HEK293T (cell line): Measurements from ENCODE around the gene PLOD2.

Experiments
- CTCF ChIA-PET: fragments of 350-600 bp; formaldehyde crosslinking; extraction: SDS; loops from one replicate; lab custom pipeline; 2021; ENCODE audit warnings: antibody characterized with exemption, inconsistent platforms; lab: Yijun Ruan, JAX
- POLR2A ChIA-PET: fragments of 350-600 bp; formaldehyde crosslinking; extraction: SDS; loops from one replicate; lab custom pipeline; 2020; ENCODE audit warnings: antibody characterized with exemption, inconsistent platforms; lab: Yijun Ruan, JAX
- DNase-seq: peaks from one replicate; pipeline ENCODE4 v3.0.0; 2012; ENCODE audit warnings: mixed read lengths; ENCODE audit errors: extremely low spot score
- ARNT ChIP-seq: fragments of 450-650 bp; IDR thresholded peaks from 2 replicates; pipeline ENCODE4 v1.6.1; 2017; ENCODE audit warnings: mild to moderate bottlenecking
- BHLHE40 ChIP-seq: fragments of 450-650 bp; IDR thresholded peaks from 2 replicates; pipeline ENCODE4 v1.6.1; 2016; ENCODE audit warnings: mild to moderate bottlenecking, moderate library complexity, borderline replicate concordance
- CTBP1 ChIP-seq: fragments of 450-650 bp; IDR thresholded peaks from 2 replicates; pipeline ENCODE4 v1.6.1; 2016; ENCODE audit warnings: borderline replicate concordance
- ELF4 ChIP-seq: fragments of 450-650 bp; IDR thresholded peaks from 2 replicates; pipeline ENCODE4 v1.6.1; 2017; ENCODE audit warnings: antibody characterized with exemption
- FOXA1 ChIP-seq: fragments of 450-650 bp; IDR thresholded peaks from 2 replicates; pipeline ENCODE4 v1.6.1; 2016; ENCODE audit warnings: mild to moderate bottlenecking
- FOXK2 ChIP-seq: fragments of 450-650 bp; IDR thresholded peaks from 2 replicates; pipeline ENCODE4 v1.6.1; 2016; ENCODE audit warnings: mild to moderate bottlenecking
- FOXM1 ChIP-seq: fragments of 450-650 bp; IDR thresholded peaks from 2 replicates; pipeline ENCODE4 v1.6.1; 2017; ENCODE audit warnings: mild to moderate bottlenecking, borderline replicate concordance
- HDGF ChIP-seq: fragments of 450-650 bp; IDR thresholded peaks from 2 replicates; pipeline ENCODE4 v1.6.1; 2017; ENCODE audit warnings: antibody characterized with exemption, borderline replicate concordance
- L3MBTL2 ChIP-seq: fragments of 450-650 bp; conservative IDR thresholded peaks from 2 replicates; pipeline ENCODE4 v1.6.1; 2016; ENCODE audit warnings: mild to moderate bottlenecking
- LEF1 ChIP-seq: fragments of 450-650 bp; IDR thresholded peaks from 2 replicates; pipeline ENCODE4 v1.6.1; 2017; ENCODE audit warnings: mild to moderate bottlenecking, borderline replicate concordance
- NFRKB ChIP-seq: fragments of 450-650 bp; IDR thresholded peaks from 2 replicates; pipeline ENCODE4 v1.6.1; 2016; ENCODE audit warnings: mild to moderate bottlenecking, moderate library complexity
- SP1 ChIP-seq: fragments of 450-650 bp; IDR thresholded peaks from 2 replicates; pipeline ENCODE4 v1.6.1; 2017
- SUZ12 ChIP-seq: fragments of 450-650 bp; IDR thresholded peaks from 2 replicates; pipeline ENCODE4 v1.6.1; 2016; ENCODE audit warnings: mild to moderate bottlenecking
- TARDBP ChIP-seq: fragments of 450-650 bp; IDR thresholded peaks from 2 replicates; pipeline ENCODE4 v1.6.1; 2016
- ZNF384 ChIP-seq: fragments of 450-650 bp; IDR thresholded peaks from 2 replicates; pipeline ENCODE4 v1.6.1; 2016
- TF ChIP-seq, protein P1 (sequence below): fragments of 450-650 bp; IDR thresholded peaks from 2 replicates; pipeline ENCODE4 v1.6.1; 2016

PLOD2 gene

DNA sequence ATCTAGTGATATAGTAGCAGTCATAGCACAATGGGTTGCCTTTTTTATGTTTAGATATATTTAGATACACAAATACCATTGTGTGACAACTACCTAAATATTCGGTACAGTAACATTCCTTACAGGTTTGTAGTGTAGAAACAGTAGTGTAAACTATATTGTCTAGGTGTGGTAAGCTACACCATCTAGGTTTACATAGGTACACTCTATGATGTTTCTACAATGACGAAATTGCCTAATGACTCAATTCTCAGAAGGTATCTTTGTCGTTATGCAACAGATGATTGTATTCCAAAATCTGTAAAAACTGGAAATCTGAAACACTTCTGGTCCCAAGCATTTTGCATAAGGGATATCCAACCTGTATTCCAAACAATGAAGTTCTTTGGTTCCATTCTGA lies 24.3 kb downstream of the PLOD2 start:
- TF ChIP-seq NFRKB (no peak), LEF1 (no peak)
- ChIA-PET POLR2A (no interaction called here), CTCF (no interaction called here)
- DNase-seq, result no peak

DNA sequence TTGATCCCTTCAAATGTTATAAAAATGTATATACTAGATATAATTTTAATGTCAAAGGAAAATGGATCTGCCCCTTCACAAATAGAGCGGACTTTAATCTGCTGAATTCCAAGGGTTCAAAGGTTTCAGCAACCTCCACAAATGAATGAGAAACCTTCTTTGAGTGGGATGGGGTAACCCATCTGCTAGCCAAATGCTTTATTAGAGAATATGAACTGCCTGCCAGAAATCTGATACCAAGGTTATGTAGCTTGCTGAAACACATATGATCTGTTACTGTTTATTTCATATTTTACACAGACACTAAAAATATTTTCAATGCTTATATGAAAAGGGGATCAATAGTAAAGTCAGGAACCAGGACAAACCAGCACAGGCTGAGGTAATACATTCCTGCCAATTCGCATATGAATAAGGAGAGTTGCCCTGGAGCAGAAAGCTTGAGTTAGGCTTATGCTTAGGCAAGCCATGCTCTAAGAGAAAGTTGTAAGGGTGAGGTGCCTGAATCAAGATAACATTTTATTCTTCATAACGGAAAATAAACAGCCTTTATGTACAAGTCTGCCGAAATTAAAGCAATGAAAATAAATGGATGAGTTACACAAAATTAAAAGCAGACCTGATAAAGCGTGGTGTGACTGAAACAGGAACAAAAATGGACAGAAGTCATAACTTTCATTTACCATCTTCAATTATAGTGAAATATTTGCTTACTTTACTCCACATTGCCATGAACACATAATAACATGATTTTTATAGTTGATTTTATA lies 26.5 kb downstream of the PLOD2 start:
- ChIA-PET CTCF (no interaction called here), POLR2A (no interaction called here)
- TF ChIP-seq SUZ12, result no peak
- no peak for TF ChIP-seq ARNT
- TF ChIP-seq, protein P1, sequence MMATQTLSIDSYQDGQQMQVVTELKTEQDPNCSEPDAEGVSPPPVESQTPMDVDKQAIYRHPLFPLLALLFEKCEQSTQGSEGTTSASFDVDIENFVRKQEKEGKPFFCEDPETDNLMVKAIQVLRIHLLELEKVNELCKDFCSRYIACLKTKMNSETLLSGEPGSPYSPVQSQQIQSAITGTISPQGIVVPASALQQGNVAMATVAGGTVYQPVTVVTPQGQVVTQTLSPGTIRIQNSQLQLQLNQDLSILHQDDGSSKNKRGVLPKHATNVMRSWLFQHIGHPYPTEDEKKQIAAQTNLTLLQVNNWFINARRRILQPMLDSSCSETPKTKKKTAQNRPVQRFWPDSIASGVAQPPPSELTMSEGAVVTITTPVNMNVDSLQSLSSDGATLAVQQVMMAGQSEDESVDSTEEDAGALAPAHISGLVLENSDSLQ, result no peak
- no peak for TF ChIP-seq LEF1
- TF ChIP-seq HDGF, result no peak
- no peak for TF ChIP-seq FOXA1
- TF ChIP-seq TARDBP, result no peak
- no peak for TF ChIP-seq NFRKB
- TF ChIP-seq ZNF384, result no peak
- no peak for DNase-seq

DNA sequence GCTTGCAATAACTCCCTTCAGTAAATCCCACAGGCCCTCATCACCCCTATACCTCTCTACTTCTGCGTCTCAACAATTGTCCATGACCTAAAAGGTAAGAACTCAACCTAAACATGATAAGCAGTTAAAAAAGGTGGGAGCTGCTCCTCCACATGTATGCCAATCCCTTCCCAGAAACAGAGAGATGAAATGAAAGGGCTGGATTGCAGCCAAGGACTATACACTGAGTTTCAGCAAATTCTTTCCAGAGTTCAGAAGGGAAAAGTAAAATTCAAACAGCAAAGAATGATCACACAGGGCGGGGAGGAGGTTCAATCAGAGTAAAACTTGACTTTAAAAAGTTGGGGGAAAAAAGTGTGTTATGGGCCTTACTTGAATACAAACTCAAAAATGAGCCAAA lies 27.5 kb downstream of the PLOD2 start:
- no peak for TF ChIP-seq ELF4
- TF ChIP-seq LEF1, result no peak
- TF ChIP-seq FOXM1, result no peak
- TF ChIP-seq, protein P1, result no peak
- no peak for TF ChIP-seq ZNF384
- TF ChIP-seq NFRKB, result no peak
- TF ChIP-seq SUZ12, result no peak
- no peak for TF ChIP-seq L3MBTL2
- TF ChIP-seq ARNT, result no peak
- TF ChIP-seq FOXA1, result no peak
- TF ChIP-seq TARDBP, result no peak
- no peak for TF ChIP-seq SP1
- CTCF ChIA-PET, result interaction anchor here (0.7 kb wide), 1 partner anchor 32 kb away, joined by 5 read pairs; no protein-coding TSS in a partner anchor
- POLR2A ChIA-PET, result no interaction called here
- no peak for DNase-seq

DNA sequence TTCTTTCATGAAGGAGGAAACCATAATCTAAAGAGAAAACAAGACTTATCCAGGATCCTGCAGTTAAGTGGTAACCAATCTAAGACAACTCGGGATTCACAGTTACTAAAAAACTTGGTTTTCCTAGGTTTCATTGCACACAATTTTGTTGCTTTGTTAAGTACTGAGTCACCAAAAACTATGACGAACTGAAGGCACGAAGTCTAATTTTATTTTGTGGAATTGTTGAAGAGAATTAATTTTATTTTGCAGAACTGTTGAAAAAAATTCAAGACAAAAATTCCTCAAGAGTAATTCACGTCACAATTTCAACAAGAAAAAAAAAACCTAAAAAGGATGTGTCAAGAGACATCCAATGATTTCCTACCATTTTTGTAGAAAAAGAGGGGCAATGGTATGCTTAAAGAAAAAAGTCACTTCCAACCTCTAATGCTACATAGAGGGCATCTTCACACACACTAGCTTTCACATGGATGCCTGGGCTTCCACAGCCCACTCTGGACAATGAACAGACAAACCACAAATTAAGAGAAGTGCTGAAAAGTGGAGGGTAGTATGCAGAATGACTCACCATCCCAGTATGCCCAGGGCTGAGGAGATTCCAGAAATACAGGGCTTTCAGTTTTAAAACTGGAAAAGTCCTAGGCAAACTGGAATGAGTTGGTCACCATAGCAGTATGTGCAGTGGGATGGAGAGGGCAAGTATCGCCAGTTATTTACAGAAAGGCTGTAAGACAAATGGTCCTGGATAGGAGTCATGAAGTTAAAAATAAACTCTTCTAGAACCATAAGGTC lies 29.2 kb downstream of the PLOD2 start:
- TF ChIP-seq NFRKB (no peak), ELF4 (no peak), BHLHE40 (no peak), TARDBP (no peak), ZNF384 (no peak), FOXM1 (no peak), SP1 (no peak), ARNT (no peak), CTBP1 (no peak)
- TF ChIP-seq, protein P1, result no peak
- CTCF ChIA-PET, result no interaction called here
- no peak for DNase-seq
- POLR2A ChIA-PET, result no interaction called here

DNA sequence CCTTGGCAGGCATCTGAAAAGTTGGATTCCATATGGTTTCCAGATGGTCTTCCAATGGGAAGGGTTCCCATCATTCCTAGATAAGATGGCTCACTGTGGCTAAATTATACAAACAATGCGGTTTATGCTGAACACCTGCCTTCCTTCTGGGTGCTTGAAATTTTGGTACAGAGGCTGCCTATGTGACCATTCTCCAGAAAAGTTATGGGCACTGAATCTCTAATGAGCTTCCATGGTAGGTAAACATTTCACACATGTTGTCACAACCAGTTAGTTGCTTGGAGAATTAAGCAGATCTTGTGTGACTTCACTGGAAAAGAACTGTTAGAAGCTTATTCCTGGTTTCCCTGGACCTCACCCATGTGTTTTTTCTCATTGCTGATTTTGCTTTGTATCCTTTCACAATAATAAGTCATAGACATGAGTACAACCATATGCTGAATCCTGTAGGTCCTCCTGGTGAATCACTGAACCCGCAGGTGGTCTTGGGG lies 30.1 kb downstream of the PLOD2 start:
- CTCF ChIA-PET, result no interaction called here
- TF ChIP-seq ELF4 (no peak), L3MBTL2 (no peak), SP1 (no peak), FOXK2 (no peak), NFRKB (no peak), FOXA1 (no peak), BHLHE40 (no peak), TARDBP (no peak), SUZ12 (no peak)
- TF ChIP-seq, protein P1, result no peak
- no peak for DNase-seq
- POLR2A ChIA-PET, result no interaction called here

DNA sequence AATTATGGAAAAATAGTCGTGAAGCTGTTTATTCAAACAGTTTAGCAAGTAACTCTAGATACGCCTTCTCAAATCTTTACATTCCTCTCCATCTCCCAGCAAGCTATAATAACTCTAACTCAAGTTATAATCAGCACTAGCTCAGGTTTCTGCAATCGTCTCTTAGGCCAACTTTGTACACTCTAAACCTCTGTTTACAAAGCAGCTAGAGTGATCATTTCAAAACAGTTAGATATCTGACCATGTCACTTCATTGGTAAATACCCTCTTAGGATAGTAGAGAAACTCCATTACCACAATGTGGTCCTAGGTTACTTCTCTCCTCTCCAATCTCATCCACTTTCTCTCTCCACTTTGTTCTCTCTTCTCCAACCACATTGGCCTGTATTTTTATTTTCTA lies 31.2 kb downstream of the PLOD2 start:
- TF ChIP-seq BHLHE40, result no peak
- no peak for TF ChIP-seq NFRKB
- TF ChIP-seq L3MBTL2, result no peak
- no peak for TF ChIP-seq ELF4
- no peak for TF ChIP-seq FOXM1
- TF ChIP-seq TARDBP, result no peak
- TF ChIP-seq ZNF384, result no peak
- TF ChIP-seq, protein P1, result no peak
- TF ChIP-seq CTBP1, result no peak
- no peak for TF ChIP-seq ARNT
- no peak for TF ChIP-seq HDGF
- TF ChIP-seq LEF1, result no peak
- TF ChIP-seq SP1, result no peak
- ChIA-PET CTCF (no interaction called here), POLR2A (no interaction called here)
- DNase-seq, result no peak
